Measurements from ENCODE around the gene TBC1D22A. TPM values are rescaled to one million over a fixed set of nuclear protein-coding genes. Genes with fewer than 3 reads are reported as not detected.

Gene TBC1D22A
- total RNA-seq, 1 experiment from 2014 or later = 27.6 TPM

DNA sequence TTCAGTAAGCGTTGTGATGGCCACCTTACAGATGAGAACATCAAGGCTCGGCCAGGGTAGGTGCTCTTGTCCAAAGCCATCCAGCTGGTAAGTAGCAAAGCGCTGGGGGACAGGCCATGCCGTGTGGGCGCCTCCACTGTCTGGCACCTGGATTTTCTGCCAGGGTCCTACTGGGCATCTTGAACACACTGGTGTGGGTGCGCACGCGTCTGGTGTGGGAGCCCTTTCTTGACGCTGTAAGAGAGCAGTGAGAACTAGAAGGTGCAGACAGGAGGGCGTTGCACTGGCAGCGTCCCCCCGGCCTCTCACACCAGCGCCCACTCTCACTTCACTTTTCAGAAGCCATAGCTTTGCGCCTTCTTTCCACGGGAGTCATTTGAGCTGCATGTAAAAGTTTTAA lies 296.6 kb downstream of the TBC1D22A start:
- H3K4me3 Mint-ChIP-seq (ENCODE audit: low read depth, unreplicated experiment) = no peak overlapping the region
- no peak overlapping the region for H3K27ac Mint-ChIP-seq (ENCODE audit: unreplicated experiment)
- TF ChIP-seq, protein P1, sequence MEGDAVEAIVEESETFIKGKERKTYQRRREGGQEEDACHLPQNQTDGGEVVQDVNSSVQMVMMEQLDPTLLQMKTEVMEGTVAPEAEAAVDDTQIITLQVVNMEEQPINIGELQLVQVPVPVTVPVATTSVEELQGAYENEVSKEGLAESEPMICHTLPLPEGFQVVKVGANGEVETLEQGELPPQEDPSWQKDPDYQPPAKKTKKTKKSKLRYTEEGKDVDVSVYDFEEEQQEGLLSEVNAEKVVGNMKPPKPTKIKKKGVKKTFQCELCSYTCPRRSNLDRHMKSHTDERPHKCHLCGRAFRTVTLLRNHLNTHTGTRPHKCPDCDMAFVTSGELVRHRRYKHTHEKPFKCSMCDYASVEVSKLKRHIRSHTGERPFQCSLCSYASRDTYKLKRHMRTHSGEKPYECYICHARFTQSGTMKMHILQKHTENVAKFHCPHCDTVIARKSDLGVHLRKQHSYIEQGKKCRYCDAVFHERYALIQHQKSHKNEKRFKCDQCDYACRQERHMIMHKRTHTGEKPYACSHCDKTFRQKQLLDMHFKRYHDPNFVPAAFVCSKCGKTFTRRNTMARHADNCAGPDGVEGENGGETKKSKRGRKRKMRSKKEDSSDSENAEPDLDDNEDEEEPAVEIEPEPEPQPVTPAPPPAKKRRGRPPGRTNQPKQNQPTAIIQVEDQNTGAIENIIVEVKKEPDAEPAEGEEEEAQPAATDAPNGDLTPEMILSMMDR (IDR thresholded peaks at IDR 0.05; ENCODE audit: unreplicated experiment) = no peak
- no peaks in the 10 kb centered on the region for H3K27me3 Mint-ChIP-seq (ENCODE audit: unreplicated experiment)
- intact Hi-C loops (cut with micrococcal nuclease; ENCODE audit: unreplicated experiment) = no loop called here
- BruUV-seq (replicated peaks) = no TSS peak
- no peaks in the 10 kb centered on the region for H3K9me3 Mint-ChIP-seq (ENCODE audit: low read depth, unreplicated experiment)
- H3K4me1 Mint-ChIP-seq (ENCODE audit: low read depth, unreplicated experiment) = no peaks in the 10 kb centered on the region
- H3K36me3 Mint-ChIP-seq (ENCODE audit: insufficient read depth, unreplicated experiment) = peaks cover 14% of the 10 kb centered on the region
- no peak for DNase-seq
- CTCF ChIA-PET = no interaction called here

DNA sequence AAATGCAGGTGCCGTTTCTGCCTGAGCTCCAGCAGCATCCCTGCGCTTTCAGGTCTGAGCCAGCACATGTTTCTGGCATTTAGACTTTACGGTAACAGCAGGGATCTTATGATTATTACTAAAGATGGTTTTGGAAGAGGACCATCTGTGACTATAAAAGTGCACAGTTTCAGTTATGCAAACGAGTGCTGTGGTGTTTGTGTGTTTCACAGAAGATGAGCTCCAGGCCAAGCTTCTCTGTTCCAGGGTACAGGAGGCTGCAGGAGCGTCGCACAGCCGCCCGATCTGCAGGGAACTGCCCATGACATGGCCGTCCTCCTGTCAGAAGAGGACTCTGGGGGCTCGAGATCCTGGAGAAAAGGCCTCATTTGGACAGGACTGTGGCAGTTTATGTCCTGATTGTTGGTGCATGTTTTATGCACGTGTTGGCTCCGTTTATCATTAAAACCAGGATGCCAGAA lies 297.3 kb downstream of the TBC1D22A start:
- TF ChIP-seq, protein P1 (IDR thresholded peaks at IDR 0.05; ENCODE audit: unreplicated experiment) = no peak
- Mint-ChIP-seq H3K4me1 (ENCODE audit: low read depth, unreplicated experiment) (no peaks in the 10 kb centered on the region), H3K9me3 (ENCODE audit: low read depth, unreplicated experiment) (no peaks in the 10 kb centered on the region), H3K36me3 (ENCODE audit: insufficient read depth, unreplicated experiment) (peaks cover 9% of the 10 kb centered on the region), H3K27me3 (ENCODE audit: unreplicated experiment) (no peaks in the 10 kb centered on the region), H3K4me3 (ENCODE audit: low read depth, unreplicated experiment) (no peak overlapping the region), H3K27ac (ENCODE audit: unreplicated experiment) (no peak overlapping the region)
- DNase-seq = no peak
- intact Hi-C loops (cut with micrococcal nuclease; ENCODE audit: unreplicated experiment) = no loop called here
- CTCF ChIA-PET = interaction anchor here (0.5 kb wide), 1 partner anchor 530 kb away, joined by 3 read pairs; no protein-coding TSS in a partner anchor
- BruUV-seq (replicated peaks) = no TSS peak

GRCh38 chr22:47060718-47061117 lies 298.3 kb downstream of the TBC1D22A start:
- CTCF ChIA-PET = no interaction called here
- no TSS peak for BruUV-seq (replicated peaks)
- Mint-ChIP-seq H3K4me3 (ENCODE audit: low read depth, unreplicated experiment) (no peak overlapping the region), H3K9me3 (ENCODE audit: low read depth, unreplicated experiment) (no peaks in the 10 kb centered on the region), H3K27ac (ENCODE audit: unreplicated experiment) (no peak overlapping the region), H3K36me3 (ENCODE audit: insufficient read depth, unreplicated experiment) (peaks cover 9% of the 10 kb centered on the region), H3K4me1 (ENCODE audit: low read depth, unreplicated experiment) (no peaks in the 10 kb centered on the region), H3K27me3 (ENCODE audit: unreplicated experiment) (no peaks in the 10 kb centered on the region)
- TF ChIP-seq, protein P1 (IDR thresholded peaks at IDR 0.05; ENCODE audit: unreplicated experiment) = no peak
- DNase-seq = no peak
- intact Hi-C loops (cut with micrococcal nuclease; ENCODE audit: unreplicated experiment) = no loop called here

DNA sequence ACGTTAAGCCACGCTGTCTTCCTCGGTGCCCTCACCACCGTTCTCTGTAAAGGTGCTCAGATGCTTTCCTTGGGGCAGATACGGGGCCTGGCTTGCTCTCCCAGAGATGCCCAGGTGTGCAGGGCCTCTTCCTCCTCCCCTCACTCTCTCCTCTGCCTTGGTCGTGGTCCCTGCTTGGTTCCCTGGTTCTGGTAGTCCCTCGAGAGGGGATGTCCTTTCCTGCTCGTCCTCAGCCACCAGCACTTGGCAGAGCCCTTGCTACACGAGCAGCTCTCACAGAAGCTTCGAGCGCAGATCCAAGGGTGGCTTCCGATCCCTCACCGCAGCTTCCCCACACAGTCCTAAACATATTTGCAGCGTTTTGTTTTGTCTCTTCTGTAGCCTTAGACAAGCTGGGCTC lies 298.8 kb downstream of the TBC1D22A start:
- no TSS peak for BruUV-seq (replicated peaks)
- Mint-ChIP-seq H3K9me3 (ENCODE audit: low read depth, unreplicated experiment) (no peaks in the 10 kb centered on the region), H3K4me1 (ENCODE audit: low read depth, unreplicated experiment) (no peaks in the 10 kb centered on the region), H3K36me3 (ENCODE audit: insufficient read depth, unreplicated experiment) (peaks cover 9% of the 10 kb centered on the region), H3K27me3 (ENCODE audit: unreplicated experiment) (no peaks in the 10 kb centered on the region), H3K4me3 (ENCODE audit: low read depth, unreplicated experiment) (no peak overlapping the region), H3K27ac (ENCODE audit: unreplicated experiment) (no peak overlapping the region)
- CTCF ChIA-PET = no interaction called here
- intact Hi-C loops (cut with micrococcal nuclease; ENCODE audit: unreplicated experiment) = no loop called here
- TF ChIP-seq, protein P1 (IDR thresholded peaks at IDR 0.05; ENCODE audit: unreplicated experiment) = no peak
- DNase-seq = no peak
